ENCODE measurements around the gene CNTNAP2.

The CNTNAP2 gene

GRCh38 chr7:147937428-147937827 is 1820.8 kb downstream of the CNTNAP2 start:
- Histone ChIP-seq H2AFZ (ENCODE audit: low read depth, low read length, severe bottlenecking) (no peak overlapping the region), H3K9me3 (ENCODE audit: insufficient read depth, low read length) (no peaks in the 10 kb centered on the region)

DNA sequence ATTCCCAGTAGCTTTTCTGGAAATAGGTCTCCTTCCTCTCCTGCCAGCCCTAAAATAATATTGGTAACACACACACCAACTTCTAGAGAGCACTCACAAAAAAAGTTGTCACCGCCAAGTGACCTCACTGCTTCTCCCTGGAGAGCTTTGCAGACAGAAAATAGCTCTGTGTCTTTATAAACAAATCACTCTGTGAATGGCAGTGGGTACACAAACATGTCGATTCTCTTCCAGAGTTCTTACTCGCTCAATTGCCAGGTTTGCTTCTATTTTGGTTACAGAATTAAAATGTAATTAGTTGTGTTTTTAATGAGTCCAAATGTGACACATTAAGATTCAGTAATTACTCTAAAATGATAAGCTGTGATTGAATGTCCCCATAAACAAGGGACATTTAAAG is 1824.8 kb downstream of the CNTNAP2 start:
- no peaks in the 10 kb centered on the region for H3K27me3 ChIP-seq (ENCODE audit: low read length)
- H3K27ac ChIP-seq (ENCODE audit: low read depth, low read length): no peak overlapping the region
- no peak overlapping the region for H3K4me3 ChIP-seq (ENCODE audit: insufficient read depth, low read length, poor library complexity, severe bottlenecking)
- no peak overlapping the region for H3K4me2 ChIP-seq (ENCODE audit: low read depth, low read length, poor library complexity, severe bottlenecking)
- H3K9me2 ChIP-seq (replicated peaks; ENCODE audit: insufficient read depth, low read length): no peaks in the 10 kb centered on the region
- H3K9me3 ChIP-seq (ENCODE audit: insufficient read depth, low read length): no peaks in the 10 kb centered on the region
- no peaks in the 10 kb centered on the region for H3K79me2 ChIP-seq (ENCODE audit: insufficient read depth, low read length)
- no peaks in the 10 kb centered on the region for H3K36me3 ChIP-seq (ENCODE audit: low read length)
- no peaks in the 10 kb centered on the region for H4K20me1 ChIP-seq (ENCODE audit: low read depth, low read length)
- H3F3A ChIP-seq (ENCODE audit: insufficient read depth): no peaks in the 10 kb centered on the region
- no peak for TF ChIP-seq EZH2phosphoT487 (conservative IDR thresholded peaks at IDR 0.05; ENCODE audit: low read length)
- TF ChIP-seq, protein P1, sequence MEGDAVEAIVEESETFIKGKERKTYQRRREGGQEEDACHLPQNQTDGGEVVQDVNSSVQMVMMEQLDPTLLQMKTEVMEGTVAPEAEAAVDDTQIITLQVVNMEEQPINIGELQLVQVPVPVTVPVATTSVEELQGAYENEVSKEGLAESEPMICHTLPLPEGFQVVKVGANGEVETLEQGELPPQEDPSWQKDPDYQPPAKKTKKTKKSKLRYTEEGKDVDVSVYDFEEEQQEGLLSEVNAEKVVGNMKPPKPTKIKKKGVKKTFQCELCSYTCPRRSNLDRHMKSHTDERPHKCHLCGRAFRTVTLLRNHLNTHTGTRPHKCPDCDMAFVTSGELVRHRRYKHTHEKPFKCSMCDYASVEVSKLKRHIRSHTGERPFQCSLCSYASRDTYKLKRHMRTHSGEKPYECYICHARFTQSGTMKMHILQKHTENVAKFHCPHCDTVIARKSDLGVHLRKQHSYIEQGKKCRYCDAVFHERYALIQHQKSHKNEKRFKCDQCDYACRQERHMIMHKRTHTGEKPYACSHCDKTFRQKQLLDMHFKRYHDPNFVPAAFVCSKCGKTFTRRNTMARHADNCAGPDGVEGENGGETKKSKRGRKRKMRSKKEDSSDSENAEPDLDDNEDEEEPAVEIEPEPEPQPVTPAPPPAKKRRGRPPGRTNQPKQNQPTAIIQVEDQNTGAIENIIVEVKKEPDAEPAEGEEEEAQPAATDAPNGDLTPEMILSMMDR (IDR thresholded peaks at IDR 0.05; ENCODE audit: insufficient read depth, low read length, poor library complexity, severe bottlenecking): no peak
- no peak overlapping the region for H3K9ac ChIP-seq (ENCODE audit: low read length)
- H2AFZ ChIP-seq (ENCODE audit: low read depth, low read length, severe bottlenecking): no peak overlapping the region

More at GRCh38 chr7:147937428-147937827, 1820.8 kb downstream of the CNTNAP2 start:
- Histone ChIP-seq H3K36me3 (ENCODE audit: low read length) (no peaks in the 10 kb centered on the region), H3K4me3 (ENCODE audit: insufficient read depth, low read length, poor library complexity, severe bottlenecking) (no peak overlapping the region), H3K4me2 (ENCODE audit: low read depth, low read length, poor library complexity, severe bottlenecking) (no peak overlapping the region), H3K27ac (ENCODE audit: low read depth, low read length) (no peak overlapping the region), H3K9ac (ENCODE audit: low read length) (no peak overlapping the region), H3K79me2 (ENCODE audit: insufficient read depth, low read length) (no peaks in the 10 kb centered on the region), H3K27me3 (ENCODE audit: low read length) (no peaks in the 10 kb centered on the region), H3K9me2 (replicated peaks; ENCODE audit: insufficient read depth, low read length) (no peaks in the 10 kb centered on the region), H4K20me1 (ENCODE audit: low read depth, low read length) (no peaks in the 10 kb centered on the region), H3F3A (ENCODE audit: insufficient read depth) (no peaks in the 10 kb centered on the region)
- TF ChIP-seq, protein P1 (IDR thresholded peaks at IDR 0.05; ENCODE audit: insufficient read depth, low read length, poor library complexity, severe bottlenecking): no peak
- TF ChIP-seq EZH2phosphoT487 (conservative IDR thresholded peaks at IDR 0.05; ENCODE audit: low read length): no peak

DNA sequence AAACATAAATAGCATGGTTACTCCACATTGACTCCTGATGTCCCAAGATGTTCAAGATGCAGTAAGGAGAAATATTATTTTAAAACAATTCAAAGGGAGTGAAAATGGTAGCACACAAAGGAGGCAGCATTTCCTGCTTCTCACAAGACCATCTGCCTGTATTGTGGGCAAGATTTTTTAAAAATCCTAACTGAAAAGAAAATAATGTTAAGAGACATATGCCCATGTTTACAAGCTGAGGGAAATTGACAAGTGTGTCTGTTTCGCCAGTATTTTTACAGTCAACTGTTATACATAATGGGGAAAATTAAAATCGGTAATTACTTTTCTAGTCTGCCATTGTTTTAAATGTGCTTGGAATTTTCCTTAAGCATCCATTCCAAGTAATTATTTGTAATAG is 1827.7 kb downstream of the CNTNAP2 start:
- Histone ChIP-seq H3F3A (ENCODE audit: insufficient read depth) (no peaks in the 10 kb centered on the region), H3K79me2 (ENCODE audit: insufficient read depth, low read length) (no peaks in the 10 kb centered on the region), H3K4me3 (ENCODE audit: insufficient read depth, low read length, poor library complexity, severe bottlenecking) (no peak overlapping the region), H3K9me3 (ENCODE audit: insufficient read depth, low read length) (no peaks in the 10 kb centered on the region), H2AFZ (ENCODE audit: low read depth, low read length, severe bottlenecking) (no peak overlapping the region), H3K4me2 (ENCODE audit: low read depth, low read length, poor library complexity, severe bottlenecking) (no peak overlapping the region), H3K36me3 (ENCODE audit: low read length) (no peaks in the 10 kb centered on the region), H4K20me1 (ENCODE audit: low read depth, low read length) (no peaks in the 10 kb centered on the region), H3K9ac (ENCODE audit: low read length) (no peak overlapping the region), H3K27me3 (ENCODE audit: low read length) (no peaks in the 10 kb centered on the region), H3K9me2 (replicated peaks; ENCODE audit: insufficient read depth, low read length) (no peaks in the 10 kb centered on the region), H3K27ac (ENCODE audit: low read depth, low read length) (no peak overlapping the region)
- no peak for TF ChIP-seq EZH2phosphoT487 (conservative IDR thresholded peaks at IDR 0.05; ENCODE audit: low read length)
- TF ChIP-seq, protein P1 (IDR thresholded peaks at IDR 0.05; ENCODE audit: insufficient read depth, low read length, poor library complexity, severe bottlenecking): no peak
